ENCODE results near the gene RPS21.

Gene RPS21

GRCh38 chr20:62364911-62365736 is 21.8 kb upstream of the RPS21 start:
- Histone ChIP-seq H3K79me2 (peaks cover 2% of the 10 kb centered on the region), H3K27ac (peak overlapping the region; percentile 61), H2AFZ (peak overlapping the region; percentile 35), H3K4me2 (ENCODE audit: low read length) (peak overlapping the region; percentile 96), H3K36me3 (ENCODE audit: control insufficient read depth, insufficient read depth, low read length) (no peaks in the 10 kb centered on the region), H3K9me3 (ENCODE audit: control insufficient read depth, low read length) (no peaks in the 10 kb centered on the region), H3K4me1 (peaks cover 36% of the 10 kb centered on the region), H3K27me3 (ENCODE audit: control insufficient read depth, insufficient read depth, low read length) (no peaks in the 10 kb centered on the region), H3K9ac (no peak overlapping the region), H3K4me3 (ENCODE audit: low read depth, low read length) (peak overlapping the region; percentile 82)
- TF ChIP-seq CTCF (IDR thresholded peaks at IDR 0.05): no peak

- Histone ChIP-seq H3K79me2 (peaks cover 2% of the 10 kb centered on the region), H3K9me3 (ENCODE audit: control insufficient read depth, low read length) (no peaks in the 10 kb centered on the region), H3K9ac (peak overlapping the region; percentile 53), H3K36me3 (ENCODE audit: control insufficient read depth, insufficient read depth, low read length) (no peaks in the 10 kb centered on the region), H3K4me2 (ENCODE audit: low read length) (peak overlapping the region; percentile 96), H3K4me3 (ENCODE audit: low read depth, low read length) (peak overlapping the region; percentile 82), H3K4me1 (peaks cover 36% of the 10 kb centered on the region), H3K27me3 (ENCODE audit: control insufficient read depth, insufficient read depth, low read length) (no peaks in the 10 kb centered on the region), H3K27ac (peak overlapping the region; percentile 61), H2AFZ (peak overlapping the region; percentile 25)
- TF ChIP-seq CTCF (IDR thresholded peaks at IDR 0.05): no peak
Observed at GRCh38 chr20:62365814-62366369, 21.0 kb upstream of the RPS21 start.

GRCh38 chr20:62366370-62367135 is 20.4 kb upstream of the RPS21 start:
- TF ChIP-seq CTCF (IDR thresholded peaks at IDR 0.05): no peak
- H3K27me3 ChIP-seq (ENCODE audit: control insufficient read depth, insufficient read depth, low read length): no peaks in the 10 kb centered on the region
- H3K36me3 ChIP-seq (ENCODE audit: control insufficient read depth, insufficient read depth, low read length): no peaks in the 10 kb centered on the region
- peak overlapping the region; percentile 53 for H3K9ac ChIP-seq
- H3K4me2 ChIP-seq (ENCODE audit: low read length): peak overlapping the region; percentile 96
- peak overlapping the region; percentile 85 for H2AFZ ChIP-seq
- H3K4me3 ChIP-seq (ENCODE audit: low read depth, low read length): peak overlapping the region; percentile 82
- H3K9me3 ChIP-seq (ENCODE audit: control insufficient read depth, low read length): no peaks in the 10 kb centered on the region
- peak overlapping the region; percentile 61 for H3K27ac ChIP-seq
- peaks cover 36% of the 10 kb centered on the region for H3K4me1 ChIP-seq
- peaks cover 2% of the 10 kb centered on the region for H3K79me2 ChIP-seq

- no peaks in the 10 kb centered on the region for H3K27me3 ChIP-seq (ENCODE audit: control insufficient read depth, insufficient read depth, low read length)
- H3K36me3 ChIP-seq (ENCODE audit: control insufficient read depth, insufficient read depth, low read length): no peaks in the 10 kb centered on the region
- TF ChIP-seq CTCF (IDR thresholded peaks at IDR 0.05): no peak
- peak within 1 kb of the TSS; percentile 96 for H3K4me2 ChIP-seq (ENCODE audit: low read length)
- H3K4me3 ChIP-seq (ENCODE audit: low read depth, low read length): peak within 1 kb of the TSS; percentile 82
- H3K4me1 ChIP-seq: peaks cover 36% of the 10 kb centered on the region
- H3K27ac ChIP-seq: peak within 1 kb of the TSS; percentile 61
- no peaks in the 10 kb centered on the region for H3K9me3 ChIP-seq (ENCODE audit: control insufficient read depth, low read length)
- peak within 1 kb of the TSS; percentile 94 for H2AFZ ChIP-seq
- peaks cover 2% of the 10 kb centered on the region for H3K79me2 ChIP-seq
- H3K9ac ChIP-seq: peak within 1 kb of the TSS; percentile 53
Observed at GRCh38 chr20:62367136-62367632, 19.7 kb upstream of the RPS21 start, which contains the start of gene LAMA5. Gene LAMA5 (minus strand): TSS chr20:62367312. CDS start chr20:62367245, 67 bp downstream.

Measured in parathyroid adenoma (tissue), 2 donors.